Ishikawa (cell line): Measurements from ENCODE around the gene MICALL2.

ENCODE experiments used
- CEBPB ChIP-seq: IDR thresholded peaks from 2 replicates; pipeline ENCODE4 v1.6.1; 2012
- CREB1 ChIP-seq: IDR thresholded peaks from 2 replicates; pipeline ENCODE4 v1.6.1; 2012; ENCODE audit warnings: low read depth
- EGR1 ChIP-seq: IDR thresholded peaks from 2 replicates; pipeline ENCODE4 v1.6.1; 2012
- EP300 ChIP-seq: IDR thresholded peaks from 2 replicates; pipeline ENCODE4 v1.6.1; 2012; ENCODE audit warnings: borderline replicate concordance
- FOXM1 ChIP-seq: IDR thresholded peaks from 2 replicates; pipeline ENCODE4 v1.6.1; 2012; ENCODE audit warnings: low read depth, borderline replicate concordance
- NFIC ChIP-seq: IDR thresholded peaks from 2 replicates; pipeline ENCODE4 v1.6.1; 2012
- RAD21 ChIP-seq: IDR thresholded peaks from 2 replicates; pipeline ENCODE4 v1.6.1; 2012; ENCODE audit warnings: low read depth
- TAF1 ChIP-seq: IDR thresholded peaks from 2 replicates; pipeline ENCODE4 v1.6.1; 2012; ENCODE audit warnings: low read depth, mild to moderate bottlenecking
- TCF12 ChIP-seq: IDR thresholded peaks from 2 replicates; pipeline ENCODE4 v1.6.1; 2012; ENCODE audit warnings: low read depth
- TEAD4 ChIP-seq: IDR thresholded peaks from 2 replicates; pipeline ENCODE4 v1.6.1; 2012
- YY1 ChIP-seq: IDR thresholded peaks from 2 replicates; pipeline ENCODE4 v1.6.1; 2012; ENCODE audit warnings: low read depth
- ZBTB7A ChIP-seq: IDR thresholded peaks from 2 replicates; pipeline ENCODE4 v1.6.1; 2012; ENCODE audit warnings: low read depth
- TF ChIP-seq, protein P1 (sequence below): IDR thresholded peaks from 2 replicates; pipeline ENCODE4 v1.6.1; 2012
- TF ChIP-seq, protein P2 (sequence below): IDR thresholded peaks from 2 replicates; pipeline ENCODE4 v1.6.1; 2012
- TF ChIP-seq, protein P3 (sequence below): IDR thresholded peaks from 2 replicates; pipeline ENCODE4 v1.6.1; 2012; ENCODE audit warnings: low read depth, mild to moderate bottlenecking

MICALL2 gene

GRCh38 chr7:1438821-1439220, 20.4 kb downstream of the MICALL2 start:
- TF ChIP-seq RAD21 (no peak), FOXM1 (no peak), EP300 (no peak), TEAD4 (no peak), CEBPB (no peak), EGR1 (no peak), ZBTB7A (no peak), YY1 (no peak), TCF12 (no peak), NFIC (no peak), TAF1 (no peak), CREB1 (no peak)
- TF ChIP-seq, protein P1, sequence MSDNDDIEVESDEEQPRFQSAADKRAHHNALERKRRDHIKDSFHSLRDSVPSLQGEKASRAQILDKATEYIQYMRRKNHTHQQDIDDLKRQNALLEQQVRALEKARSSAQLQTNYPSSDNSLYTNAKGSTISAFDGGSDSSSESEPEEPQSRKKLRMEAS, result no peak
- TF ChIP-seq, protein P2, sequence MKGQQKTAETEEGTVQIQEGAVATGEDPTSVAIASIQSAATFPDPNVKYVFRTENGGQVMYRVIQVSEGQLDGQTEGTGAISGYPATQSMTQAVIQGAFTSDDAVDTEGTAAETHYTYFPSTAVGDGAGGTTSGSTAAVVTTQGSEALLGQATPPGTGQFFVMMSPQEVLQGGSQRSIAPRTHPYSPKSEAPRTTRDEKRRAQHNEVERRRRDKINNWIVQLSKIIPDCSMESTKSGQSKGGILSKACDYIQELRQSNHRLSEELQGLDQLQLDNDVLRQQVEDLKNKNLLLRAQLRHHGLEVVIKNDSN, result no peak
- TF ChIP-seq, protein P3, sequence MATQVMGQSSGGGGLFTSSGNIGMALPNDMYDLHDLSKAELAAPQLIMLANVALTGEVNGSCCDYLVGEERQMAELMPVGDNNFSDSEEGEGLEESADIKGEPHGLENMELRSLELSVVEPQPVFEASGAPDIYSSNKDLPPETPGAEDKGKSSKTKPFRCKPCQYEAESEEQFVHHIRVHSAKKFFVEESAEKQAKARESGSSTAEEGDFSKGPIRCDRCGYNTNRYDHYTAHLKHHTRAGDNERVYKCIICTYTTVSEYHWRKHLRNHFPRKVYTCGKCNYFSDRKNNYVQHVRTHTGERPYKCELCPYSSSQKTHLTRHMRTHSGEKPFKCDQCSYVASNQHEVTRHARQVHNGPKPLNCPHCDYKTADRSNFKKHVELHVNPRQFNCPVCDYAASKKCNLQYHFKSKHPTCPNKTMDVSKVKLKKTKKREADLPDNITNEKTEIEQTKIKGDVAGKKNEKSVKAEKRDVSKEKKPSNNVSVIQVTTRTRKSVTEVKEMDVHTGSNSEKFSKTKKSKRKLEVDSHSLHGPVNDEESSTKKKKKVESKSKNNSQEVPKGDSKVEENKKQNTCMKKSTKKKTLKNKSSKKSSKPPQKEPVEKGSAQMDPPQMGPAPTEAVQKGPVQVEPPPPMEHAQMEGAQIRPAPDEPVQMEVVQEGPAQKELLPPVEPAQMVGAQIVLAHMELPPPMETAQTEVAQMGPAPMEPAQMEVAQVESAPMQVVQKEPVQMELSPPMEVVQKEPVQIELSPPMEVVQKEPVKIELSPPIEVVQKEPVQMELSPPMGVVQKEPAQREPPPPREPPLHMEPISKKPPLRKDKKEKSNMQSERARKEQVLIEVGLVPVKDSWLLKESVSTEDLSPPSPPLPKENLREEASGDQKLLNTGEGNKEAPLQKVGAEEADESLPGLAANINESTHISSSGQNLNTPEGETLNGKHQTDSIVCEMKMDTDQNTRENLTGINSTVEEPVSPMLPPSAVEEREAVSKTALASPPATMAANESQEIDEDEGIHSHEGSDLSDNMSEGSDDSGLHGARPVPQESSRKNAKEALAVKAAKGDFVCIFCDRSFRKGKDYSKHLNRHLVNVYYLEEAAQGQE, result no peak

DNA sequence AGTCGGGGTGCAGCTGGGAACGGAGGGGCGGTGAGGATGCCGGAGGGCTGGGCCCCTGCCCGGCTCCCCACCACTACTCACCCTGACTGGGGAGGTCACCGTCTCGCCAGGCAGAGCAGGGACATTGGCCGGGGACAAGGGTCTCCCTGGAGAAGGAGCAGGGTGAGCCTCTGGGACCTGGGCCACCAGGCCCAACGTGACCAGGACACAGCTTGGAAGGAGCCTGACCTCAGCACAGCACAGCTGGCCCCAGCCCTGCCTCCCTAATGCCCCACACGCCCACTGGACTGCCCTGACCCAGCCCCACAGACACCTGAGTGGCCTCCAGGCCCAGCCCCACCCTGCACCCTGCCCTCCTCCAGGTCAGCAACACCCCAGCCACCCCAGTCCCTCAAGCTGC, 21.1 kb downstream of the MICALL2 start:
- no peak for TF ChIP-seq RAD21
- TF ChIP-seq CREB1, result no peak
- no peak for TF ChIP-seq TEAD4
- TF ChIP-seq CEBPB, result no peak
- TF ChIP-seq TAF1, result no peak
- TF ChIP-seq TCF12, result no peak
- TF ChIP-seq, protein P2, result no peak
- no peak for TF ChIP-seq YY1
- TF ChIP-seq, protein P3, result no peak
- no peak for TF ChIP-seq NFIC
- no peak for TF ChIP-seq EP300
- TF ChIP-seq EGR1, result no peak
- TF ChIP-seq, protein P1, result no peak
- TF ChIP-seq ZBTB7A, result no peak
- TF ChIP-seq FOXM1, result no peak

DNA sequence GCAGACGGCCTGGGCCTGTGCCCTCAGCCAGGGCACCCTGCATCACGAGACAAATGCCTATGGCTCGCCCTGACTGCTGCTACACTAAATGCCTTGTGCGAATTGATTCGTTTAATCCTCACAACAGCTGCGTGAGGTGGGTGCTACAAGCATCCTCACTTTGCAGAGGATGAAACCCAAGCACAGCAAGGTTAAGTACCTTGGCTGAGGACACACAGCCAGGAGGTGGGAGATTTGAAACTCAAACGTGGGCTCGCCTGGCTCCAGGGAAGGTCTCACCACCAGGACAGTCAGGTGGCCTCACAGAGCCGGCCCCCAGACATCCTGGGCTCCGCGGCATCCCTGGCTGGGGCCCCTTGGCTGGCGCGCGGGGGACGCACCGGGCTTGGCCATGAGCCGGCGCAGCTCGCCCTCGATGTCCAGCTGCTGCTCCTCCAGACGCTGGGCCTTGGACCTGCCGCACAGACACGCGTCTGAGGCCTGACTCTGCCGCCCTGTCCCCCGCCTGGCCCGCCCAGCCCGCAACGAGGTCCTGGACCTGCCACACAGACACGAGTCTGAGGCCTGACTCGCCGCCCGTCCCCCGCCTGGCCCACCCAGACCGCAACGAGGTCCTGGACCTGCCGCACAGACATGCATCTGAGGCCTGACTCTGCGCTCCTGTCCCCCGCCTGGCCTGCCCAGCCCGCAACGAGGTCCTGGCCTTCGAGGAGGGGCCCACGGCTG, 22.0 kb downstream of the MICALL2 start:
- TF ChIP-seq, protein P1, result no peak
- TF ChIP-seq TEAD4, result no peak
- TF ChIP-seq ZBTB7A, result no peak
- TF ChIP-seq, protein P2, result no peak
- no peak for TF ChIP-seq TAF1
- TF ChIP-seq CREB1, result no peak
- TF ChIP-seq EP300, result no peak
- no peak for TF ChIP-seq RAD21
- TF ChIP-seq EGR1, result no peak
- no peak for TF ChIP-seq YY1
- TF ChIP-seq FOXM1, result no peak
- no peak for TF ChIP-seq CEBPB

DNA sequence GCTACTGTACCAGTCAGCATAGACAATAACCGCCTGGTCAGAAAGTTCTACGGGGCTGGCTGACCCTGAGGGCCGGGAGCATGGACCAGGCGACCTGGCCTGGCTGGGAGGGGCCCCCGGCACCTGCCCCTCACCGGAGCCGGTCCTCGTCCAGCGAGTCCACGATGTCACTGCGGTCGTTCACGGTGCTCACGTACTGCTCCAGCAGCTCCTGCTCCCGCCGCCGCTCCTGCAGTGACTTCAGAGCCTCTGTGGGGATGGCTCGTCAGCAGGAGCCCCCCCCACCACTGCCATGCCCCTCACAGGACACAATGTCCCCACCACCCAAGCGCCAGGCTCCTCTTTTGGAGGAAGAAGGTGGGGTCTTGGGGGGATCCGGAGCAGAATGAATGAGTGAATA, 22.7 kb downstream of the MICALL2 start:
- TF ChIP-seq, protein P2, result no peak
- TF ChIP-seq RAD21 (no peak), EP300 (no peak), NFIC (no peak), EGR1 (no peak), TEAD4 (no peak), YY1 (no peak), TCF12 (no peak), CREB1 (no peak), TAF1 (no peak), ZBTB7A (no peak), FOXM1 (no peak)
- TF ChIP-seq, protein P3, result no peak
